ENCODE results near the gene SH3GL1. TPM values are rescaled to one million over a fixed set of nuclear protein-coding genes. Genes with fewer than 3 reads are reported as not detected.

Gene SH3GL1
- total RNA-seq, 1 donor from 2014 or later, result 96.6 TPM

DNA sequence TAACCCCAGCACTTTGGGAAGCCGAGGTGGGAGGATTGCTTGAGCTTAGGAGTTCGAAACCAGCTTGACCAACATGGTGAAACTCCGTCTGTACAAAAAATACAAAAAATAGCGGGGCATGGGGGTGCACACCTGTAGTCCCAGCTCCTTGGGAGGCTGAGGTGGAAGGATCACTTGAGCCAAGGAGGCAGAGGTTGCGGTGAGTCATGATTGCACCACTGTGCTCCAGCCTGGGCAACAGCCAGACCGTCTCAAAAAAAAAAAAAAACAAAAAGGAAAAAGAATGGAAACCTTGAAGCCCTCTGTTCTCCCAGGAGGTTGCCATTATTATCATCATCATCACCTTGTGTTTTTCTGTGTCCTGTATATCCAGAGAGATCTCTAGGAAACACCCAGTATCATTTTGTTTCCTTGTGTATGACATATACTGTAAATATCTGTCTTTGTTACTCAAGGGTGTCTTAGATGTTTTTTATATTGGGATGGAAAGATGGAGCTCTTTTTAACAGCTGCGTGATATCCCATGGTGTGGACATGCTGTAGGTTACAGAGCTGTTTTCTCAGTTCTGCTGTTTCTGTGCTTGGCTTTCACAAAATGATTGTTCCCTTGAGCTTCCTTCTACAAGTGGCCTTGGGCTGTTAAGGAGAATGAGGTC, 13.9 kb upstream of the SH3GL1 start:
- H3K9me3 Mint-ChIP-seq (ENCODE audit: low read depth), result no peaks in the 10 kb centered on the region
- no peak for DNase-seq (ENCODE audit: low spot score)
- no peak for TF ChIP-seq CTCF (IDR thresholded peaks at IDR 0.05)
- H3K4me1 Mint-ChIP-seq (ENCODE audit: low read depth), result peaks cover 7% of the 10 kb centered on the region
- no peak overlapping the region for H3K27ac Mint-ChIP-seq (ENCODE audit: unreplicated experiment)
- H3K36me3 Mint-ChIP-seq (ENCODE audit: low read depth), result peaks cover 2% of the 10 kb centered on the region
- H3K27me3 Mint-ChIP-seq (ENCODE audit: low read depth), result no peaks in the 10 kb centered on the region
- no peak overlapping the region for H3K4me3 Mint-ChIP-seq (ENCODE audit: unreplicated experiment)

- Mint-ChIP-seq H3K27ac (ENCODE audit: unreplicated experiment) (no peak overlapping the region), H3K9me3 (ENCODE audit: low read depth) (no peaks in the 10 kb centered on the region), H3K4me1 (ENCODE audit: low read depth) (peaks cover 7% of the 10 kb centered on the region), H3K36me3 (ENCODE audit: low read depth) (peaks cover 2% of the 10 kb centered on the region), H3K27me3 (ENCODE audit: low read depth) (no peaks in the 10 kb centered on the region), H3K4me3 (ENCODE audit: unreplicated experiment) (no peak overlapping the region)
- DNase-seq (ENCODE audit: low spot score), result no peak
- no peak for TF ChIP-seq CTCF (IDR thresholded peaks at IDR 0.05)
Observed at GRCh38 chr19:4413588-4413987, 13.2 kb upstream of the SH3GL1 start.

GRCh38 chr19:4409123-4409933, 9.0 kb upstream of the SH3GL1 start:
- no peaks in the 10 kb centered on the region for H3K27me3 Mint-ChIP-seq (ENCODE audit: low read depth)
- H3K27ac Mint-ChIP-seq (ENCODE audit: unreplicated experiment), result no peak overlapping the region
- no peak for TF ChIP-seq CTCF (IDR thresholded peaks at IDR 0.05)
- H3K4me1 Mint-ChIP-seq (ENCODE audit: low read depth), result peaks cover 2% of the 10 kb centered on the region
- H3K4me3 Mint-ChIP-seq (ENCODE audit: unreplicated experiment), result no peak overlapping the region
- DNase-seq (ENCODE audit: low spot score), result no peak
- no peaks in the 10 kb centered on the region for H3K9me3 Mint-ChIP-seq (ENCODE audit: low read depth)
- no peaks in the 10 kb centered on the region for H3K36me3 Mint-ChIP-seq (ENCODE audit: low read depth)

- DNase-seq (ENCODE audit: low spot score), result no peak
- no peak overlapping the region for H3K4me3 Mint-ChIP-seq (ENCODE audit: unreplicated experiment)
- H3K4me1 Mint-ChIP-seq (ENCODE audit: low read depth), result peaks cover 19% of the 10 kb centered on the region
- no peak overlapping the region for H3K27ac Mint-ChIP-seq (ENCODE audit: unreplicated experiment)
- H3K36me3 Mint-ChIP-seq (ENCODE audit: low read depth), result no peaks in the 10 kb centered on the region
- no peaks in the 10 kb centered on the region for H3K27me3 Mint-ChIP-seq (ENCODE audit: low read depth)
- TF ChIP-seq CTCF (IDR thresholded peaks at IDR 0.05), result no peak
- H3K9me3 Mint-ChIP-seq (ENCODE audit: low read depth), result no peaks in the 10 kb centered on the region
Observed at GRCh38 chr19:4406626-4407025, 6.3 kb upstream of the SH3GL1 start.

GRCh38 chr19:4405977-4406376, 5.6 kb upstream of the SH3GL1 start:
- no peak for DNase-seq (ENCODE audit: low spot score)
- no peak for TF ChIP-seq CTCF (IDR thresholded peaks at IDR 0.05)
- H3K4me3 Mint-ChIP-seq (ENCODE audit: unreplicated experiment), result no peak overlapping the region
- H3K9me3 Mint-ChIP-seq (ENCODE audit: low read depth), result no peaks in the 10 kb centered on the region
- no peaks in the 10 kb centered on the region for H3K36me3 Mint-ChIP-seq (ENCODE audit: low read depth)
- H3K4me1 Mint-ChIP-seq (ENCODE audit: low read depth), result peaks cover 25% of the 10 kb centered on the region
- no peak overlapping the region for H3K27ac Mint-ChIP-seq (ENCODE audit: unreplicated experiment)
- H3K27me3 Mint-ChIP-seq (ENCODE audit: low read depth), result no peaks in the 10 kb centered on the region

Data from chondrocyte (in vitro differentiated cells).